SKM-1 treated with dmso at 0.1 percent for 144 hours (cell line): Measurements from ENCODE around the gene MMAB.

Experiments
- DNase-seq: peaks from one replicate; lab custom pipeline; 2025; ENCODE audit not compliant: unreplicated experiment; lab: John Stamatoyannopoulos, UW

MMAB gene

GRCh38 chr12:109586385-109587296 is 13.3 kb upstream of the MMAB start:
- DNase-seq: no peak

- no peak for DNase-seq
Observed at GRCh38 chr12:109583733-109584132, 10.4 kb upstream of the MMAB start.

DNA sequence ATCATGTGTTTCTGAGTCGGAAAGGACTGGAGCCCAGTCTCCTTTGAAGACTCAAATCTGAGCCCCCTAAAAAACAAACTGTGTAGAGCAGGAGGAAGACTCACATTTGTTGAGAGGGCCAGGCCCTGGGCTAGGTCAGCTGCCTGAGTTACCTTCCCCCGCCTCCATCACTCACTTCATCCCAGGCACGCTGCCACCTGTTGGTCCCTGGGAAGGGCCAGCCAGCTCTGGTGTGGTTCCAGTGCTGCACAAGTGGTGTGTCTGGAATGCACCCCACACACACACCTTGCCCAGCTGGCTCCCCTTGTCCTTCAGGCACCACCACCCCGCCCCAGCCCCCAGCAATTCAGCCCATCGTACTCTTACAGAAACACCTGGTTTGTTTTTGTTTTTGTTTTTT is 9.3 kb upstream of the MMAB start:
- no peak for DNase-seq

GRCh38 chr12:109581856-109582255 is 8.6 kb upstream of the MMAB start:
- DNase-seq: no peak

- no peak for DNase-seq
Observed at GRCh38 chr12:109581334-109581691, 8.0 kb upstream of the MMAB start.

DNA sequence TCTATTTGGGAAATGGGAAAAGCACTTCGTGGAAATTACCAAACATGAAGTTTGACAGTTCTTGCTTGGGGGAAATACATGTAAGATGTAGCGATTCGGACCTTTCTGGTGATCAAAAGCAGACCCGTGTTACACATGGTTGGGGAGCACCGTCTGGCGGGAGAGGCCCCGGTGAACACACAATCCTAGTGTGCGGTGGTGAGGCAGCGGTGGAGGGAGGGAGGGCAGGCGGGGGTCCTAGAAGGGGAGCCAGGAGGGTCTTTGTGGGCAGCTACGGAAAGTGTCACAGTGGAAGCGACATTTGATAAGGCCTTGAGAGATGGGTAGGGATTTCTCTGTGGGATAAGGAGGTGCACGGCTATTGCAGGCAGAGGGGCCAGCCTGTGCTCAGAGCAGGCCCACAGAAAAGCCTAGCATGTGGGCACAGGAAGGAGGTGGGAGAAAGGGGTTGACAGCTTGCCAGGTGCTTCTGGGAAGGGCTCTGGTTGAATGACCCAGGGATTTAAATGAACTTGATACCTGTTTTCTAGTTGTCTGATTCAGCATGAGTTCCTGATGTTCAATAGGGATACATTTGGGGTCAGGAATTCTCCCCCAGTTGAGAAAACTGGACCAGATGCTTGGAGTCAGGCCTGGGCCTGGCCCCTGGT is 7.5 kb upstream of the MMAB start:
- no peak for DNase-seq

GRCh38 chr12:109580272-109580671 is 7.0 kb upstream of the MMAB start:
- no peak for DNase-seq

GRCh38 chr12:109579639-109580038 is 6.3 kb upstream of the MMAB start:
- DNase-seq: no peak

- no peak for DNase-seq
Observed at GRCh38 chr12:109578330-109578927, 5.1 kb upstream of the MMAB start.

GRCh38 chr12:109577311-109577710 is 4.0 kb upstream of the MMAB start:
- DNase-seq: no peak

DNA sequence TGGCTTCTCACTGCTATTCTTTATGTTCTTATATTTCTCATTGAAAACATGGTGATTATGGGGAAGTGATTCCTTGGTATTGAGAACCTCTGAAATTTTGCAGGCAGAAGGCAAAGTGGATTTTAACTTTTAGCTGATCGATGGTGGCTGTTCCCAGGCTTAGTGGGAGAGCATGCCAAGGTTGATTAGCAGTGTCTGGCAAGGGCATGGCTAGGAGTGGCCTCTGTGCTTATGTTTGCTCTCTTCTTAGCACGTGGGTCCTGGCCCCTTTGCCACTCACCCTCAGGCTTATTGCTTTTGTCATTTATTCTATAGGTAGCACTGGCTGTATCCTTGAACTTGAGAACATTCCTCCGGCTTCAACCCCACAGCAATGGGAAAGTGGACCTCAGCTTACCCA is 2.4 kb upstream of the MMAB start:
- no peak for DNase-seq

DNA sequence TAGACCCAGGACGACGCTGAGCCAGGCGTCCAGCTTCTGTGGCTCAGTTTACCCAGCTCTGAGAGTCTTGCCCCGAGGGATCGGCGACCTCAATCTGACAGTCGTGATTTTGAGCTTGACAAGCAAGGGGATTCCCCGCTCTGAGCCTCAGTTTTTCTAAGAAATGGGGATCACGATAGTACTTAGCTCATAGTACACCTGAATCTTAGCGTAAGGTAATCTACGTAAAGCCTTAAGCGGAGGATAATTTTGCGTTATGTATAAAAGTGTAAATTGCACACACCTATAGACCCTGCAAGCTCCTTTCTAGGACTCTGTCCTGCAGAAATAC is 575 bp upstream of the MMAB start:
- no peak for DNase-seq

DNA sequence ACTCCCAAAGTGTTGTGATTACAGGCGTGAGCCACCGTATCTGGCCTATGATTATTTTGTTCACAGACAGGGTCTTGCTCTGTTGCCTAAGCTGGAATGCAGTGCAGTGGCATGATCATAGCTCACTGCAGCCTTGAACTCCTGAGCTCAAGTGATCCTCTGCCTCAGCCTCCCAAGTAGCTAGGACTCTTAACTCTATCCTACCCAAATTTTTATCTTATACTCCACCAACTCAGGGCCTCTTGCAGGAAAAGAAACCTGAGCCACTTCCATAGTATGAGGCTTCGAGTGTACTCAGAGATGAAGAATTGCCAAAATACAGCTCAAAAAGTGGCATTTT is 828 bp downstream of the MMAB start:
- DNase-seq: no peak

GRCh38 chr12:109571773-109572505 is 1.4 kb downstream of the MMAB start:
- DNase-seq: no peak

DNA sequence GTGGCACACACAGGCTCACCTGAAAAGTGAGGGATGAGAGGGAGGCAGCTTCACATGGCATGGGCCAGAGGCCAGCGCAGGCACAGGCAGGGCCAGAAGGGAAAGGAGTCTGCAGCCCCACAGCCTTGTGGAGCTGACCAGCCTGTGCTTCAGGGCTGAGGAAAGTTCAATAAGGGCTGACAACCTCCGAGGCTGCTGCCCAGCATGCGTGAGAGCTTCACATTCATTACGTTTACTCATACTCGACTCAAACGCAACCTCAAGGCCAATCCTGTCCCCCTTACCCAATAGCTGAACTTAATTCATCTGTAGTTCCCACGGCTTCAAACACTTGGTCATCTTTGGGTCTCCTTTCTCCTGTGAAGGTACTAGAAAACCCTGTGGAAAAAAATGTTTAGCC is 4.8 kb downstream of the MMAB start:
- no peak for DNase-seq

DNA sequence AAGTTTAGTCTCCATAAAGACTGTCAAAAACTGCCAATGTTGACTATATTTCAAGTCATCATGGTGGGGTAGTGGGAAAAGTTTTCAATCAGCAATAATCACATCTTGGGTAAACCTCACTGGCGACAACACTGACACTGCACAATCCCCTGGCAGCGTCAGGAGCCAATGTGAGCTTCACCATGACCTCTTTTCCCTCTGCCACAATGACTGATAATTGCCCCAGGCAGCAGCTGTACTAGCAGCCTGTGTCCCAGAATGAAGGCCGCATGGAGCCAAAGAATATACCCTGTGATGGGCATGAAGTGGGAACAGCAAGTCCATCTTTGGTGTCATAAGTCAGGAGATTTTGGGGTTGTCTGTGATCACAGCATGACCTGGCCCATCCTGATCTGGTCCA is 5.3 kb downstream of the MMAB start:
- no peak for DNase-seq

DNA sequence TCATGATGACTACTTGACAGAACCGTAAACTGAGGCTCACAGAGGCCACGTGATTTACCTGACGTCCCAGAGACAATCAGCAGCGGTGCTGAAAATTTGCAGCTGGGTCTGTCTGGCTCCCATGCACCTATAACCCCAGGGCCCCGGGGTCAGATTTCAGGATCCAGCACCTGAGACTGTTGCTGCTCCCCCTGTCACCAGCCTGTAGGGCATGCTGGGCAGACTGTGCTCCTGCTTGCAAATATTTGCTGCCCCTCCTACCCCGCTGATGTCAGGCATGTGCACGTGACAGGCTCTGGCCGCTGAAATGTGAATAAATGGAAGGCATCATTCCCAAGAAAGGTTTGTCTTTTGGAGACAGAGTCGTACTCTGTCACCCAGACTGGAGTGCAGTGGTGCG is 6.0 kb downstream of the MMAB start:
- DNase-seq: no peak

- no peak for DNase-seq
Observed at GRCh38 chr12:109566424-109566823, 6.9 kb downstream of the MMAB start.

DNA sequence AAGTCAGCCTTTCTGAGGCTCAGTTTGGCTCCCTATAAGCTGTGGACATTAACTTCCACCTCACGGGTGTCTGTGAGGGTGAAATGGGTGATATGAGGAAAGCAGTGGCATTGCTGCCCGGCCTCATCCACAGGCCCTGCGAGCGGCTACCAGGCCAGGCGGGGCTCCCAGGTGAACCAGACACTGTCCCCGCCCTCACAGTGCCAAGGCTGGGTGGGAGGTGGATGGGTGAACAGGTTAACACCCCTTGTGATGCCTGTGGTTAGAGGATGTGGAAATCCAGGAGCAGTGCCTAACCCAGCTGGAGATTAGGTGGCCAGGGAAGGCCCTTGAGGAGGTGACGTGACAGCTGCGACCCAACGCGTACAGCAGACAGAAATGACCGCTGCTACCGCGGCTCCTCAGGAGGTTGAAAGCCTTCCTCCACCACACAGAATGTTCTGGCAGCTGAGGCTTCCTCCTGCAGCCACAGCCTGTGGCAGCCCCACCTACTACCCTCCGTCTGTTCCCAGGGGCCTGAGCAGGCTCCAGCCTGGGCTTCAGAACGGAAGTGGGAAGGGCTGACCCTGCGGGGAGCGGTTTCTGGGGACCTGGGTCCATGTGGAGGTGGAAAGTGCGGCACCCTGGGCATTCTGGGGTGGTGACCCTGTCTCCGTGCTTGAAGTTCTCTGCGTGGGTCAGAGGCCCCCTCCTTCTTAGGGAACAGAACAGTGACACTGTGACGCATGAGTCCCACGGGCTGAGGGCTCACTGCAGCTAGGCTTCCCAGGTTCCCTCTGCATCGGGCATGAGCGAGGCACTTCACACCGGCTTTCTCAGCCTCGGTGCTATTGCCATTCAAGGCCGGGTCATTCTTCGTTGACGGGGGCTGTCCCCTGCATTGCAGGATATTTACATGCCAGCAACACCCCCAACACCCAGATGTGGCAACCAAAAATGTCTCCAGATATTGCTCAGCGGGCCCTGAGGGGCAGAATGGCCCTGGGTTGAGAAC is 9.7 kb downstream of the MMAB start:
- no peak for DNase-seq

GRCh38 chr12:109562871-109563270 is 10.4 kb downstream of the MMAB start:
- DNase-seq: no peak

DNA sequence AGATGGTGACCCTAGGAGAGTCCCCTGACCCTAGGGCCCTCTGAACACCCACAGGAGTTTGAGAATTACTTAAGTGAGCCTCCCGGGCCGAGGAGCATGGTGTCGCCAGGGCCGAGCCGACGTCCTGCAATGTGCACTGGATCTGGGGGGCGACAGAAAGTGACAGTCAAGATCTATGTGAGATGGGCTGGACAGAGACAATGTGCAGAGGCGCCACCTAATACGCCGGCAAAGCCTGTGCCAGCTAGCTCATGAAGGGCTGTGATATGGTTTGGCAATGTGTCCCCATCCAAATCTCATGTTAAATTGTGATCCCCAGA is 11.6 kb downstream of the MMAB start:
- DNase-seq: no peak
